K562 (cell line): ENCODE data around the gene RNH1. TPM values are rescaled to one million over a fixed set of nuclear protein-coding genes. Genes with fewer than 3 reads are reported as not detected.

Source experiments
- ADNP ChIP-seq: fragments of 200-800 bp; sonication (Bioruptor generic); IDR thresholded peaks from 2 replicates; pipeline ENCODE4 v1.6.1; 2016; ENCODE audit warnings: missing genetic modification characterization, missing compliant biosample characterization
- CEBPB ChIP-seq: fragments of 450-650 bp; IDR thresholded peaks from 2 replicates; pipeline ENCODE4 v1.6.1; 2016; ENCODE audit warnings: missing genetic modification characterization, missing compliant biosample characterization
- DNMT1 ChIP-seq: fragments of 450-650 bp; IDR thresholded peaks from 2 replicates; pipeline ENCODE4 v1.6.1; 2016; ENCODE audit warnings: antibody characterized with exemption, mild to moderate bottlenecking
- EGR1 ChIP-seq: fragments of 450-650 bp; conservative IDR thresholded peaks from 2 replicates; pipeline ENCODE4 v1.6.1; 2017; ENCODE audit warnings: mild to moderate bottlenecking
- HDAC8 ChIP-seq: fragments of 450-650 bp; IDR thresholded peaks from 2 replicates; pipeline ENCODE4 v1.6.1; 2016; ENCODE audit warnings: mild to moderate bottlenecking, missing genetic modification characterization, moderate library complexity, missing compliant biosample characterization
- NBN ChIP-seq: fragments of 450-650 bp; IDR thresholded peaks from 2 replicates; pipeline ENCODE4 v1.6.1; 2016; ENCODE audit warnings: low read depth, mild to moderate bottlenecking
- NCOR1 ChIP-seq: fragments of 450-650 bp; IDR thresholded peaks from 2 replicates; pipeline ENCODE4 v1.6.1; 2016; ENCODE audit warnings: mild to moderate bottlenecking, moderate library complexity
- PATZ1 ChIP-seq: fragments of 250-450 bp; sonication (Bioruptor Pico); IDR thresholded peaks from 2 replicates; pipeline ENCODE4 v1.5.0; 2020; ENCODE audit warnings: mild to moderate bottlenecking, borderline replicate concordance
- POLR2AphosphoS5 ChIP-seq: IDR thresholded peaks from 2 replicates; pipeline ENCODE4 v1.6.1; 2011; ENCODE audit warnings: mild to moderate bottlenecking, low read depth, low read length, moderate library complexity; ENCODE audit not compliant: control insufficient read depth, insufficient read depth
- PYGO2 ChIP-seq: fragments of 450-650 bp; IDR thresholded peaks from 2 replicates; pipeline ENCODE4 v1.6.1; 2016; ENCODE audit warnings: mild to moderate bottlenecking, missing genetic modification characterization, moderate library complexity, missing compliant biosample characterization
- RCOR1 ChIP-seq, 2 experiments: IDR thresholded peaks; 2 replicates each; pipeline ENCODE4 v1.6.1; 2012; ENCODE audit warnings: low read depth in 2 of 2, low read length in 2 of 2, borderline replicate concordance in 1 of 2, improper control_type of control experiment in 1 of 2
- TAF1 ChIP-seq: IDR thresholded peaks from 2 replicates; pipeline ENCODE4 v1.6.1; 2011; ENCODE audit warnings: mild to moderate bottlenecking, low read length, moderate library complexity; ENCODE audit not compliant: insufficient read depth, control insufficient read depth, severe bottlenecking; ENCODE audit errors: extremely low read depth
- ZNF507 ChIP-seq: conservative IDR thresholded peaks from 2 replicates; pipeline ENCODE4 v1.6.1; 2017; ENCODE audit warnings: missing genetic modification characterization, missing compliant biosample characterization
- ZNF512 ChIP-seq: IDR thresholded peaks from 2 replicates; pipeline ENCODE4 v1.6.1; 2016; ENCODE audit warnings: missing genetic modification characterization, missing compliant biosample characterization
- ZNF76 ChIP-seq: fragments of 250-450 bp; sonication (Bioruptor Pico); IDR thresholded peaks from 2 replicates; pipeline ENCODE4 v1.4.0; 2020; ENCODE audit warnings: mild to moderate bottlenecking, moderate library complexity, borderline replicate concordance
- polyA plus RNA-seq, 8 experiments: library from polyadenylated mRNA; depleted of rRNA in 4 of 8; stranded (reverse) in 5 of 8; unstranded in 3 of 8; fragments of >200 nt; fragmentation: Nextera tagmentation in 2 of 8; fragmentation: Illumina TruSeq in 1 of 8; extraction: Ambion mirVana in 2 of 8; extraction: Trizol in 1 of 8; gene quantifications; 2 replicates each; pipeline versions ENCODE4 v1.2.1 to v1.2.3, GENCODE V29; 2011 to 2014; ENCODE audit warnings: inconsistent platforms in 1 of 8, missing spikeins in 1 of 8
- total RNA-seq, 7 experiments: library from RNA; depleted of rRNA in 6 of 7; stranded (reverse); fragments of >200 nt in 6 of 7; fragmentation: Illumina TruSeq in 2 of 7; extraction: Trizol in 2 of 7; gene quantifications; 2 replicates each; pipeline versions ENCODE4 v1.2.1 to v1.2.3, GENCODE V29; 2011 to 2021; ENCODE audit warnings: low replicate concordance in 1 of 7
- TF ChIP-seq, protein P1 (sequence below): fragments of 200-800 bp; sonication (Bioruptor generic); IDR thresholded peaks from 2 replicates; pipeline ENCODE4 v1.6.1; 2016; ENCODE audit warnings: missing genetic modification characterization, missing compliant biosample characterization
- TF ChIP-seq, protein P2 (sequence below): sonication (generic); formaldehyde crosslinking; IDR thresholded peaks from 2 replicates; pipeline ENCODE4 v1.8.0; 2022; ENCODE audit warnings: mild to moderate bottlenecking, missing genetic modification reagents

RNH1 gene
- total and polyA plus RNA-seq, 9 of the 15 experiments (the other 6 are each of a cell fraction or from before 2014, with no cell fraction given): 2.5 to 160 (median 44.3) TPM

DNA sequence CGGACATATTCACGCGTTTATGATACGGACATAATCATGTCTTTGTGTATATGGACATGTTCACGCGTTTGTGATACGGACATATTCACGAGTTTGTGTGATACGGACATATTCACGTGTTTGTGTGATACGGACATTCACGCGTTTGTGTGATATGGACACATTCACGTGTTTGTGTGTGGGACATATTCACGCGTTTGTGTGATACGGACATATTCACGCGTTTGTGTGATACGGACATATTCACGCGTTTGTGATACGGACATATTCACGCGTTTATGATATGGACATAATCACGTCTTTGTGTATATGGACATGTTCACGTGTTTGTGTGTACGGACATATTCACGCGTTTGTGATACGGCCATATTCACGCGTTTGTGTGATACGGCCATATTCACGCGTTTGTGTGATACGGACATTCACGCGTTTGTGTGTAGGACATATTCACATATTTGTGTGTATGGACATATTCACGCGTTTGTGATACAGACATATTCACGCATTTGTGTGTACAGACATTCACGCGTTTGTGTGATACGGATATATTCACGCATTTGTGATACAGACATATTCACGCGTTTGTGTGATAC is 32.0 kb downstream of the RNH1 start (continued):
- TF ChIP-seq PYGO2 (no peak), NBN (no peak), ZNF512 (no peak), TAF1 (no peak), ZNF507 (tag) (no peak), CEBPB (tag) (no peak), EGR1 (no peak), HDAC8 (peak; percentile 81), PATZ1 (CRISPR knock-in tag) (no peak), ZNF76 (peak; percentile 84), POLR2AphosphoS5 (no peak), ADNP (no peak), NCOR1 (no peak), DNMT1 (no peak), RCOR1 (IDR thresholded peaks at IDR 0.05; ENCODE audit: borderline replicate concordance in 1 of 2, low read depth in 2 of 2, low read length in 2 of 2) (no peak)
- TF ChIP-seq, protein P1, sequence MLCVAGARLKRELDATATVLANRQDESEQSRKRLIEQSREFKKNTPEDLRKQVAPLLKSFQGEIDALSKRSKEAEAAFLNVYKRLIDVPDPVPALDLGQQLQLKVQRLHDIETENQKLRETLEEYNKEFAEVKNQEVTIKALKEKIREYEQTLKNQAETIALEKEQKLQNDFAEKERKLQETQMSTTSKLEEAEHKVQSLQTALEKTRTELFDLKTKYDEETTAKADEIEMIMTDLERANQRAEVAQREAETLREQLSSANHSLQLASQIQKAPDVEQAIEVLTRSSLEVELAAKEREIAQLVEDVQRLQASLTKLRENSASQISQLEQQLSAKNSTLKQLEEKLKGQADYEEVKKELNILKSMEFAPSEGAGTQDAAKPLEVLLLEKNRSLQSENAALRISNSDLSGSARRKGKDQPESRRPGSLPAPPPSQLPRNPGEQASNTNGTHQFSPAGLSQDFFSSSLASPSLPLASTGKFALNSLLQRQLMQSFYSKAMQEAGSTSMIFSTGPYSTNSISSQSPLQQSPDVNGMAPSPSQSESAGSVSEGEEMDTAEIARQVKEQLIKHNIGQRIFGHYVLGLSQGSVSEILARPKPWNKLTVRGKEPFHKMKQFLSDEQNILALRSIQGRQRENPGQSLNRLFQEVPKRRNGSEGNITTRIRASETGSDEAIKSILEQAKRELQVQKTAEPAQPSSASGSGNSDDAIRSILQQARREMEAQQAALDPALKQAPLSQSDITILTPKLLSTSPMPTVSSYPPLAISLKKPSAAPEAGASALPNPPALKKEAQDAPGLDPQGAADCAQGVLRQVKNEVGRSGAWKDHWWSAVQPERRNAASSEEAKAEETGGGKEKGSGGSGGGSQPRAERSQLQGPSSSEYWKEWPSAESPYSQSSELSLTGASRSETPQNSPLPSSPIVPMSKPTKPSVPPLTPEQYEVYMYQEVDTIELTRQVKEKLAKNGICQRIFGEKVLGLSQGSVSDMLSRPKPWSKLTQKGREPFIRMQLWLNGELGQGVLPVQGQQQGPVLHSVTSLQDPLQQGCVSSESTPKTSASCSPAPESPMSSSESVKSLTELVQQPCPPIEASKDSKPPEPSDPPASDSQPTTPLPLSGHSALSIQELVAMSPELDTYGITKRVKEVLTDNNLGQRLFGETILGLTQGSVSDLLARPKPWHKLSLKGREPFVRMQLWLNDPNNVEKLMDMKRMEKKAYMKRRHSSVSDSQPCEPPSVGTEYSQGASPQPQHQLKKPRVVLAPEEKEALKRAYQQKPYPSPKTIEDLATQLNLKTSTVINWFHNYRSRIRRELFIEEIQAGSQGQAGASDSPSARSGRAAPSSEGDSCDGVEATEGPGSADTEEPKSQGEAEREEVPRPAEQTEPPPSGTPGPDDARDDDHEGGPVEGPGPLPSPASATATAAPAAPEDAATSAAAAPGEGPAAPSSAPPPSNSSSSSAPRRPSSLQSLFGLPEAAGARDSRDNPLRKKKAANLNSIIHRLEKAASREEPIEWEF (CRISPR knock-in tag): 0 out of 2 replicates have a peak, but pooled peaks have one; percentile 78
- TF ChIP-seq, protein P2, sequence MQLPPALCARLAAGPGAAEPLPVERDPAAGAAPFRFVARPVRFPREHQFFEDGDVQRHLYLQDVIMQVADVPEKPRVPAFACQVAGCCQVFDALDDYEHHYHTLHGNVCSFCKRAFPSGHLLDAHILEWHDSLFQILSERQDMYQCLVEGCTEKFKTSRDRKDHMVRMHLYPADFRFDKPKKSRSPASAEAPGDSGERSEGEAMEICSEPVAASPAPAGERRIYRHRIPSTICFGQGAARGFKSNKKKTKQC (CRISPR knock-in tag): no peak
